IPS DF 6.9 (cell line): ENCODE results near the gene TMEM176A.
A peak's percentile ranks its signal among the peaks of the same experiment; 100 is the strongest.
"Not testable (repeated sequence)": the region's sequence is repeated elsewhere in the genome, so short reads cannot be mapped to it uniquely, and the experiment has no call there.

ENCODE experiments used
- DNase-seq: peaks from one replicate; pipeline ENCODE4 v3.0.0-alpha.2; 2013; ENCODE audit warnings: low read depth, low spot score
- H3K27ac ChIP-seq: one replicate; pipeline ENCODE4 v1.5.1; 2013; ENCODE audit warnings: low read length, control low read depth
- H3K27me3 ChIP-seq: 2 replicates; pipeline ENCODE4 v1.6.1; 2013; ENCODE audit warnings: mild to moderate bottlenecking, low read length; ENCODE audit not compliant: control insufficient read depth, insufficient read depth
- H3K36me3 ChIP-seq: 2 replicates; pipeline ENCODE4 v1.6.1; 2013; ENCODE audit warnings: low read length; ENCODE audit not compliant: control insufficient read depth, insufficient read depth
- H3K4me1 ChIP-seq: 2 replicates; pipeline ENCODE4 v1.6.1; 2013; ENCODE audit warnings: low read length; ENCODE audit not compliant: control insufficient read depth, insufficient read depth
- H3K4me3 ChIP-seq: 2 replicates; pipeline ENCODE4 v1.5.1; 2013; ENCODE audit warnings: mild to moderate bottlenecking, low read length
- H3K9me3 ChIP-seq: 2 replicates; pipeline ENCODE4 v1.6.1; 2013; ENCODE audit warnings: low read length, inconsistent platforms; ENCODE audit not compliant: control insufficient read depth, insufficient read depth
- WGBS: extraction: QIAGEN DNeasy Blood & Tissue Kit; methylation state at CpG from one replicate; pipeline ENCODE4 v1.1.7; 2013; ENCODE audit warnings: mixed read lengths, missing lambda C conversion rate; ENCODE audit not compliant: insufficient read length, insufficient coverage; 5-methylcytosine and 5-hydroxymethylcytosine counted together

The TMEM176A gene

GRCh38 chr7:150769768-150770167 is 30.8 kb upstream of the TMEM176A start:
- no peaks in the 10 kb centered on the region for H3K9me3 ChIP-seq
- WGBS = no CpG with 5 or more reads among the region's 4 CpGs

DNA sequence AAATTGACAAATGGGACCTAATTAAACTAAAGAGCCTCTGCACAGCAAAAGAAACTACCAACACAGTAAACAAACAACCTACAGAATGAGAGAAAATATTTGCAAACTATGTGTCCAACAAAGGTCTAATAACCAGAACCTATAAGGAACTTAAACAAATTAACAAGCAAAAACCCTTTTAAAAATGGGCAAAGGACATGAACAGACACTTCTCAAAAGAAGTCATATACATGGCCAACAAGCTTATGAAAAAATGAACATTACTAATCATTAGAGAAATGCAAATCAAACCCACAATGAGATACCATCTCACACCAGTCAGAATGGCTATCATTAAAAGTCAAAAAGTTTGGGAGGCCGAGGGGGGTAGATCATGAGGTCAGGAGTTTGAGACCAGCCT is 26.4 kb upstream of the TMEM176A start:
- not testable (repeated sequence) for H3K9me3 ChIP-seq, H3K27me3 ChIP-seq, H3K4me3 ChIP-seq, H3K4me1 ChIP-seq, H3K27ac ChIP-seq, H3K36me3 ChIP-seq, DNase-seq
- no CpG with 5 or more reads among the region's 1 CpG for WGBS

More at GRCh38 chr7:150769768-150770167, 30.8 kb upstream of the TMEM176A start:
- Histone ChIP-seq H3K27me3 (no peaks in the 10 kb centered on the region), H3K27ac (no peak overlapping the region), H3K4me3 (no peak overlapping the region), H3K4me1 (no peaks in the 10 kb centered on the region), H3K36me3 (no peaks in the 10 kb centered on the region)
- DNase-seq = no peak

- Histone ChIP-seq H3K9me3 (no peaks in the 10 kb centered on the region), H3K4me1 (no peaks in the 10 kb centered on the region), H3K27ac (no peak overlapping the region), H3K4me3 (no peak overlapping the region), H3K36me3 (no peaks in the 10 kb centered on the region), H3K27me3 (no peaks in the 10 kb centered on the region)
- WGBS = no CpG with 5 or more reads among the region's 8 CpGs
- DNase-seq = no peak
These were observed 22.4 kb upstream of the TMEM176A start for GRCh38 chr7:150778014-150778737.

DNA sequence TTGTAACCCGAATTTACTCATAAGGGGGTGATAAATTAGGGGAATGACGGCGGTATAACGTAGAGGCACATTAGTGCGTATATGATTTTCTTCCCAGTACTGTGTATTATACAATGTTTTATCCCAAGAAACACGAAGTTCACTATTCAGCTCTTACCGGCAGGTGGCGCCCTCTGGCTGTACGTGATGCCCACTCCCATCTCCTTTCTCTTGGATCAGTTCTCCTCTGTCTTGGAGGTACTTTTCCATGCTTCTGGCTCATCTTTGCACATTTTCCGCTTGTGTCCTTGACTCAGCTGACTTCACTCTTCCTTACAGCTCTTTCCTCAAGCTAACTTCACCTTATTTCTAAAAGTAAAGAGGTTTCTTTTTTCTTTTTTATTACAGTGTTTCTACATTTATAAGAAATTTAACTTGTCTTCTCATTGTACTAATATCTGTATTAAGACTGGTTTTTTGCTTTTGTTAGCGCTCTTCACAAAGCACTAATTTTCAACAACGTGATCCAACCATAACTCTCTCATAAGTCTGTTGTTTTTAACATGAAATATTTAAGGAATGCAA is 21.7 kb upstream of the TMEM176A start:
- peak; percentile 47 for DNase-seq
- Histone ChIP-seq H3K4me1 (no peaks in the 10 kb centered on the region), H3K36me3 (no peaks in the 10 kb centered on the region), H3K4me3 (no peak overlapping the region), H3K9me3 (no peaks in the 10 kb centered on the region), H3K27ac (no peak overlapping the region), H3K27me3 (no peaks in the 10 kb centered on the region)
- WGBS = no CpG with 5 or more reads among the region's 12 CpGs

DNA sequence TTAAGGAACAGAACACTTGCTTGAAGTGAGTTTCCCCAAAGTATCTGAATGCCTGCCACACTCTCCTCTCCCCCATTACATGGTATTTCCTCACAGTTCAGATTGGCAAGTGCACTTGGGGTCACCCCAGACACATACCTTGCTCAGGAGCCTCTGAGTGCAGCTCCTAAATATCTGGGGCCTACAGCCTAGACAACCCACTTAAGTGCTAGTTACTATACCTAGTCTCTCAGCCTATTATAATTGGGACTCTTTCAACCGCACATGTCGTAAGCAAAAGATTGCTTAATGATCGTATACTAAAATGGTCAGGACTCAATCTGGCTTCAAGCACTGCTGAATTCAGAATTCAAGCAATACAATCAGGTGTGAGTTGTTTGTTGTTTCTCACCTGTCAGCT is 20.3 kb upstream of the TMEM176A start:
- H3K27me3 ChIP-seq = peaks cover 2% of the 10 kb centered on the region; the same call in 1 of the 2 replicates
- DNase-seq = no peak
- H3K9me3 ChIP-seq = no peaks in the 10 kb centered on the region
- no peak overlapping the region for H3K4me3 ChIP-seq
- no peaks in the 10 kb centered on the region for H3K4me1 ChIP-seq
- no peaks in the 10 kb centered on the region for H3K36me3 ChIP-seq
- WGBS = no CpG with 5 or more reads among the region's 3 CpGs
- no peak overlapping the region for H3K27ac ChIP-seq

GRCh38 chr7:150781103-150781502 is 19.5 kb upstream of the TMEM176A start:
- Histone ChIP-seq H3K27me3 (peaks cover 2% of the 10 kb centered on the region; the same call in 1 of the 2 replicates), H3K27ac (no peak overlapping the region), H3K4me1 (no peaks in the 10 kb centered on the region), H3K36me3 (no peaks in the 10 kb centered on the region), H3K9me3 (no peaks in the 10 kb centered on the region), H3K4me3 (no peak overlapping the region)
- WGBS = no CpG with 5 or more reads among the region's 3 CpGs
- DNase-seq = no peak

DNA sequence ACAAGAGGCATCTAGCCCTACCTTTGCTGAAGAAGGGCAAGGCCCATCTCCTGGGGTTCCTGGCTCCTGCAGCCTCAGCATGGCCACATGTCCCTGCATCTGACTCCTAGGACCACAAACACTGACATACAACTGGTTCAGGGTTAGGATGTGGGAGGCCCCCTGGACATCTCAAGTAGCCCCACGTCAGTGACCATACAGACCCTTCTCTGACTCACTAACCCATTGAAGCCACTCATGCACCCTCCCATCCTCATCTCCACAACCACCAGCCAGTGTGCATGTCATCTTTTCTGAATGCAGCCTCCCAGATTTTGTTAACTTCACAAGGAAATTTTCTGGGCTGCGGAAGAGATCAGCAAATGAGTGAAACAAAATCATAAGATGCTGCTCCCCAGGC is 18.6 kb upstream of the TMEM176A start:
- H3K4me1 ChIP-seq = no peaks in the 10 kb centered on the region
- H3K4me3 ChIP-seq = no peak overlapping the region
- no peaks in the 10 kb centered on the region for H3K9me3 ChIP-seq
- no peaks in the 10 kb centered on the region for H3K36me3 ChIP-seq
- peaks cover 2% of the 10 kb centered on the region; the same call in 1 of the 2 replicates for H3K27me3 ChIP-seq
- no CpG with 5 or more reads among the region's 2 CpGs for WGBS
- no peak for DNase-seq
- H3K27ac ChIP-seq = no peak overlapping the region

GRCh38 chr7:150784120-150784736 is 16.3 kb upstream of the TMEM176A start:
- no CpG with 5 or more reads among the region's 9 CpGs for WGBS
- H3K4me3 ChIP-seq = no peak overlapping the region

GRCh38 chr7:150784954-150785353 is 15.6 kb upstream of the TMEM176A start:
- no CpG with 5 or more reads among the region's 4 CpGs for WGBS
- Histone ChIP-seq H3K4me3 (no peak overlapping the region), H3K4me1 (no peaks in the 10 kb centered on the region), H3K27me3 (peaks cover 2% of the 10 kb centered on the region; the same call in 1 of the 2 replicates), H3K36me3 (no peaks in the 10 kb centered on the region), H3K27ac (no peak overlapping the region), H3K9me3 (no peaks in the 10 kb centered on the region)
- DNase-seq = no peak

More at GRCh38 chr7:150784120-150784736, 16.3 kb upstream of the TMEM176A start:
- no peak overlapping the region for H3K27ac ChIP-seq
- peaks cover 2% of the 10 kb centered on the region; the same call in 1 of the 2 replicates for H3K27me3 ChIP-seq
- H3K9me3 ChIP-seq = no peaks in the 10 kb centered on the region
- no peaks in the 10 kb centered on the region for H3K36me3 ChIP-seq
- DNase-seq = no peak
- no peaks in the 10 kb centered on the region for H3K4me1 ChIP-seq

DNA sequence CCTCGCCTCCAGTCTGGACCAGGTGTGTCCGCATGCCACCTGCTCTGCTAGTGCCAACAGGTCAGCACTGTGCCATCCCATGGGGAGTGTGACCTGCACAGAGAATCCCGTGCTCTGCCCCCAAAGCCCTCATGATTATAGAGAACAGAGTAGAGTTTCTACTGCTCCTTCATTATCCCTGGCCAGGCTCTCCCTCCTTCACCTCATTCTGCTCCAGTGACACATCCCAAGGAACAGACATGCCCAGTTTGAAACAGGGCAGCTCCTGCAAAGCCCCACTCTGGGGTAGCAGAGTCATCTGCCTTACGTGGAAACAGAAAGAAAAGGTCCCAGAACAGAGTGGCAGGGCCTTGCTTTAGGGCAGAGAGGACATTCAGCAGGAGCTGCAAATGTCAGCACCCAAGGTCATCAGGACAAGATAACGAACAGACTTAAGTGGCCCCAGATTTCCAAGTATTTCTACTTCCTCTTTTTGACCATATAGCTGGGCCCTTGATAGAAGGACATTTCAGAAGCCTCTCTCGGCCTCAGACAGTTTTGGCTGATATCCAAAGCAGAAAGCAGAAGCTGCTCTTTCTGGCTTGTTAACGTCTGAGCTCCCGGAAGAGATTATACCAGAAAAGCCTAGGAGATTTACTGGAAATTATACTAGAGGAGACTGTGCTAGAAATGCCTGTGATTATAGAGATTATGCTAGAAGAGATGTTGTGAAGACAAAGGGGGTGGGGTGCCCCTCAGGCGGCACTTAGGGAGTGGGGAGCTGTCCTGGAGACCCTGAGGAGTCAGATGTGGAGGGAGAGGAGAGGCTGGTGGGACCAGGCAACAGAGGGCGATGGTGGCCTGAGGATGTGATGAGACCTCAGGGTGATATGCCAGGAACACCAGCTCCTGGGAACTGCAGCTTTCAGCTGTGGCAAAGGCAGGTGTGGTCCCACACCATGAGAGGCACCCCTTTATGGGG is 13.0 kb upstream of the TMEM176A start:
- Histone ChIP-seq H3K27ac (no peak overlapping the region), H3K4me3 (no peak overlapping the region), H3K4me1 (no peaks in the 10 kb centered on the region), H3K36me3 (no peaks in the 10 kb centered on the region), H3K27me3 (peaks cover 2% of the 10 kb centered on the region; the same call in 1 of the 2 replicates), H3K9me3 (no peaks in the 10 kb centered on the region)
- DNase-seq = no peak
- WGBS = no CpG with 5 or more reads among the region's 10 CpGs
